Activated T-helper 9 cell treated with anti-CD3 and anti-CD28 coated beads, Interleukin-2, amount 50 U/mL, for 16 hours (primary cell): Measurements from ENCODE around the gene SEC61A2.

Experiments
- DNase-seq: peaks from one replicate; pipeline ENCODE4 v3.0.0-alpha.2; 2020; ENCODE audit warnings: low read depth

SEC61A2 gene

GRCh38 chr10:12196531-12197211 is 67.2 kb downstream of the SEC61A2 start:
- no peak for DNase-seq

GRCh38 chr10:12198156-12198555 is 68.7 kb downstream of the SEC61A2 start:
- no peak for DNase-seq

- no peak for DNase-seq
Observed at GRCh38 chr10:12200850-12201249, 71.4 kb downstream of the SEC61A2 start.

GRCh38 chr10:12201543-12201942 is 72.1 kb downstream of the SEC61A2 start:
- DNase-seq = no peak

- no peak for DNase-seq
Observed at GRCh38 chr10:12202226-12202625, 72.7 kb downstream of the SEC61A2 start.

- DNase-seq = no peak
Observed at GRCh38 chr10:12205082-12205481, 75.6 kb downstream of the SEC61A2 start.

- DNase-seq = no peak
Observed at GRCh38 chr10:12207114-12207513, 77.6 kb downstream of the SEC61A2 start.

- no peak for DNase-seq
Observed at GRCh38 chr10:12208460-12208859, 79.0 kb downstream of the SEC61A2 start.

- DNase-seq = no peak
Observed at GRCh38 chr10:12212454-12212853, 83.0 kb downstream of the SEC61A2 start.

GRCh38 chr10:12213621-12214020 is 84.1 kb downstream of the SEC61A2 start:
- DNase-seq = no peak

GRCh38 chr10:12214093-12214492 is 84.6 kb downstream of the SEC61A2 start:
- no peak for DNase-seq

GRCh38 chr10:12214763-12215218 is 85.3 kb downstream of the SEC61A2 start:
- no peak for DNase-seq
